Suprapubic skin (tissue), 3 donors: ENCODE measurements around the gene STPG1.

Experiments
- POLR2A ChIP-seq, 2 donors: fragments of 450-650 bp; IDR thresholded peaks; one replicate each; pipeline ENCODE4 v1.6.1; 2017; ENCODE audit warnings: antibody characterized with exemption in 2 of 2, mild to moderate bottlenecking in 2 of 2, moderate library complexity in 2 of 2
- TF ChIP-seq, protein P1 (sequence below), 2 donors: fragments of 200-600 bp in 1 of 2; fragments of 450-650 bp in 1 of 2; sonication (generic) in 1 of 2; IDR thresholded peaks; one replicate each; pipeline ENCODE4 v1.5.1; 2016 to 2019; ENCODE audit warnings: antibody characterized with exemption in 2 of 2, mild to moderate bottlenecking in 1 of 2, moderate library complexity in 1 of 2

DNA sequence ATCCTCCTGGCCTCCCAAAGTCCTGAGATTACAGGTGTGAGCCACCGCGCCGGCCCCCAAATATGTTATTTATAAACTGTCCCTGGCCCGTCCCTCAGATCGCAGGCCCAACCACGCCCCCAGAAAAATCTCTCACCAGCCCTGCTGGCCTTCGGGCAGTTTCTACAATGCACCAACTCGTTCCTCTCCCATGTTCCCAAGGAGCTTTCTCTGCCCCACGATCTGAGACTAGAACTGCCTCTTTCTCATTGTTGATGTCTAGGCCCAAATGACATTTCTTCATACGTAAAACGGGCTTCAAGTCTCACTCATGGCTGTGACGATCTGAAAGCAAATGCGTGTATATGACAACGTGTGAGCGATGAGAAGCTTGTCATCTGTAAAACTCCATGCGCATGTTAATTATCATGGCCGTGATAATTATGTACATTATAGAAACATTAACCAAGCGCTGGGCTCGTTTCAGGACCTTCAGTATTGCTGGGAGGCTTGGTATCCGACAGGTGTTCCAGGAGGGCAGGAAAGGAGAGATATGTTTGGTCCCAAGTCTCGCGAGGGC, 1.3 kb upstream of the STPG1 start:
- no peak for TF ChIP-seq POLR2A (IDR thresholded peaks at IDR 0.05)
- TF ChIP-seq, protein P1, sequence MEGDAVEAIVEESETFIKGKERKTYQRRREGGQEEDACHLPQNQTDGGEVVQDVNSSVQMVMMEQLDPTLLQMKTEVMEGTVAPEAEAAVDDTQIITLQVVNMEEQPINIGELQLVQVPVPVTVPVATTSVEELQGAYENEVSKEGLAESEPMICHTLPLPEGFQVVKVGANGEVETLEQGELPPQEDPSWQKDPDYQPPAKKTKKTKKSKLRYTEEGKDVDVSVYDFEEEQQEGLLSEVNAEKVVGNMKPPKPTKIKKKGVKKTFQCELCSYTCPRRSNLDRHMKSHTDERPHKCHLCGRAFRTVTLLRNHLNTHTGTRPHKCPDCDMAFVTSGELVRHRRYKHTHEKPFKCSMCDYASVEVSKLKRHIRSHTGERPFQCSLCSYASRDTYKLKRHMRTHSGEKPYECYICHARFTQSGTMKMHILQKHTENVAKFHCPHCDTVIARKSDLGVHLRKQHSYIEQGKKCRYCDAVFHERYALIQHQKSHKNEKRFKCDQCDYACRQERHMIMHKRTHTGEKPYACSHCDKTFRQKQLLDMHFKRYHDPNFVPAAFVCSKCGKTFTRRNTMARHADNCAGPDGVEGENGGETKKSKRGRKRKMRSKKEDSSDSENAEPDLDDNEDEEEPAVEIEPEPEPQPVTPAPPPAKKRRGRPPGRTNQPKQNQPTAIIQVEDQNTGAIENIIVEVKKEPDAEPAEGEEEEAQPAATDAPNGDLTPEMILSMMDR (IDR thresholded peaks at IDR 0.05) = no peak
